SKM-1 (cell line): Measurements from ENCODE around the gene MLNR.

Source experiments
- DNase-seq: peaks from one replicate; lab custom pipeline; 2025; ENCODE audit not compliant: unreplicated experiment; lab: John Stamatoyannopoulos, UW

The MLNR gene

GRCh38 chr13:49225223-49226042 lies 5.3 kb downstream of the MLNR start:
- DNase-seq, result peak; percentile 71

- DNase-seq, result no peak
Observed at GRCh38 chr13:49226613-49227012, 6.5 kb downstream of the MLNR start.

GRCh38 chr13:49234741-49235140 lies 14.6 kb downstream of the MLNR start:
- no peak for DNase-seq

- DNase-seq, result no peak
Observed at GRCh38 chr13:49235856-49236431, 15.8 kb downstream of the MLNR start.

- DNase-seq, result no peak
Observed at GRCh38 chr13:49238621-49239020, 18.5 kb downstream of the MLNR start.

- no peak for DNase-seq
Observed at GRCh38 chr13:49240017-49240416, 19.9 kb downstream of the MLNR start.

GRCh38 chr13:49241296-49241695 lies 21.2 kb downstream of the MLNR start:
- DNase-seq, result no peak

- no peak for DNase-seq
Observed at GRCh38 chr13:49245101-49245500, 25.0 kb downstream of the MLNR start.

GRCh38 chr13:49246850-49247642 lies 26.9 kb downstream of the MLNR start:
- DNase-seq, result no peak

- DNase-seq, result peak; percentile 95
Observed at GRCh38 chr13:49247643-49248621, 27.8 kb downstream of the MLNR start, which contains the start of gene CDADC1. Gene CDADC1 (plus strand): TSS chr13:49247925. CDS start chr13:49248038, 113 bp downstream.

GRCh38 chr13:49248622-49249002 lies 28.5 kb downstream of the MLNR start:
- no peak for DNase-seq

GRCh38 chr13:49251326-49251725 lies 31.2 kb downstream of the MLNR start:
- DNase-seq, result no peak

GRCh38 chr13:49253310-49253709 lies 33.2 kb downstream of the MLNR start:
- DNase-seq, result no peak

- DNase-seq, result no peak
Observed at GRCh38 chr13:49254007-49254406, 33.9 kb downstream of the MLNR start.

- DNase-seq, result no peak
Observed at GRCh38 chr13:49256841-49257240, 36.7 kb downstream of the MLNR start.

GRCh38 chr13:49258089-49258796 lies 38.1 kb downstream of the MLNR start:
- DNase-seq, result no peak

GRCh38 chr13:49259586-49259985 lies 39.4 kb downstream of the MLNR start:
- DNase-seq, result no peak

GRCh38 chr13:49262634-49263033 lies 42.5 kb downstream of the MLNR start:
- DNase-seq, result no peak

GRCh38 chr13:49265822-49266221 lies 45.7 kb downstream of the MLNR start:
- no peak for DNase-seq

- no peak for DNase-seq
Observed at GRCh38 chr13:49271264-49271663, 51.1 kb downstream of the MLNR start.
